ENCODE data around the gene HBG1.

HBG1 gene

GRCh38 chr11:5282628-5283027 lies 33.0 kb upstream of the HBG1 start:
- Histone ChIP-seq H3K4ac (ENCODE audit: low read depth, low read length) (no peak overlapping the region), H2BK120ac (ENCODE audit: low read depth, low read length) (no peak overlapping the region)

GRCh38 chr11:5281596-5281995 lies 31.9 kb upstream of the HBG1 start:
- H3K18ac ChIP-seq (ENCODE audit: low read length): no peak overlapping the region
- no peak overlapping the region for H2BK5ac ChIP-seq (ENCODE audit: low read length)
- H2BK120ac ChIP-seq (ENCODE audit: low read depth, low read length): no peak overlapping the region
- H3K4ac ChIP-seq (ENCODE audit: low read depth, low read length): no peak overlapping the region
- no peak overlapping the region for H3K4me2 ChIP-seq (ENCODE audit: low read length)
- H3K56ac ChIP-seq (ENCODE audit: low read length): no peak overlapping the region
- no peak overlapping the region for H3K4me3 ChIP-seq (ENCODE audit: low read length)
- no peak overlapping the region for H3K9ac ChIP-seq (ENCODE audit: low read length)
- peaks cover 3% of the 10 kb centered on the region for H3K4me1 ChIP-seq (ENCODE audit: control insufficient read depth, low read depth, low read length)
- H3K79me1 ChIP-seq (ENCODE audit: low read length): no peaks in the 10 kb centered on the region
- no peaks in the 10 kb centered on the region for H3K27me3 ChIP-seq (ENCODE audit: insufficient read depth, low read length, poor library complexity)
- no peak overlapping the region for H2AK5ac ChIP-seq (ENCODE audit: low read length)
- DNase-seq: no peak
- H3K36me3 ChIP-seq (ENCODE audit: control insufficient read depth, insufficient read depth, low read length): no peaks in the 10 kb centered on the region
- no peak overlapping the region for H3K23ac ChIP-seq (ENCODE audit: low read length)
- H3K27ac ChIP-seq (ENCODE audit: low read depth, low read length): no peak overlapping the region
- H3K79me2 ChIP-seq (ENCODE audit: control insufficient read depth, insufficient read depth, low read length): no peaks in the 10 kb centered on the region
- H2BK15ac ChIP-seq (replicated peaks; ENCODE audit: low read depth): peak overlapping the region; percentile 39
- no peak overlapping the region for H4K8ac ChIP-seq (ENCODE audit: low read depth, low read length)
- no peak overlapping the region for H4K5ac ChIP-seq (ENCODE audit: low read length)

More at GRCh38 chr11:5282628-5283027, 33.0 kb upstream of the HBG1 start:
- Histone ChIP-seq H3K27me3 (ENCODE audit: insufficient read depth, low read length, poor library complexity) (no peaks in the 10 kb centered on the region), H4K5ac (ENCODE audit: low read length) (no peak overlapping the region), H3K36me3 (ENCODE audit: control insufficient read depth, insufficient read depth, low read length) (no peaks in the 10 kb centered on the region), H2BK15ac (replicated peaks; ENCODE audit: low read depth) (no peak overlapping the region), H3K79me1 (ENCODE audit: low read length) (no peaks in the 10 kb centered on the region), H2BK5ac (ENCODE audit: low read length) (no peak overlapping the region), H4K8ac (ENCODE audit: low read depth, low read length) (no peak overlapping the region), H3K79me2 (ENCODE audit: control insufficient read depth, insufficient read depth, low read length) (no peaks in the 10 kb centered on the region), H3K9ac (ENCODE audit: low read length) (no peak overlapping the region), H3K27ac (ENCODE audit: low read depth, low read length) (no peak overlapping the region), H3K4me2 (ENCODE audit: low read length) (no peak overlapping the region), H3K56ac (ENCODE audit: low read length) (no peak overlapping the region), H2AK5ac (ENCODE audit: low read length) (no peak overlapping the region), H3K4me1 (ENCODE audit: control insufficient read depth, low read depth, low read length) (peaks cover 3% of the 10 kb centered on the region), H3K18ac (ENCODE audit: low read length) (no peak overlapping the region), H3K23ac (ENCODE audit: low read length) (no peak overlapping the region), H3K4me3 (ENCODE audit: low read length) (no peak overlapping the region)
- no CpG with 5 or more reads among the region's 2 CpGs for whole genome bisulfite sequencing (ENCODE audit: extremely low coverage, insufficient coverage, low lambda C conversion rate)
- no peak for DNase-seq

GRCh38 chr11:5280582-5281102 lies 31.0 kb upstream of the HBG1 start:
- DNase-seq: peak; percentile 97

GRCh38 chr11:5279471-5280090 lies 29.9 kb upstream of the HBG1 start:
- H3K56ac ChIP-seq (ENCODE audit: low read length): no peak overlapping the region
- no peak overlapping the region for H2AK5ac ChIP-seq (ENCODE audit: low read length)
- no peak overlapping the region for H3K4me3 ChIP-seq (ENCODE audit: low read length)
- no peak overlapping the region for H3K18ac ChIP-seq (ENCODE audit: low read length)
- H3K36me3 ChIP-seq (ENCODE audit: control insufficient read depth, insufficient read depth, low read length): no peaks in the 10 kb centered on the region
- no peak overlapping the region for H3K4me2 ChIP-seq (ENCODE audit: low read length)
- no peak overlapping the region for H3K23ac ChIP-seq (ENCODE audit: low read length)
- H3K4ac ChIP-seq (ENCODE audit: low read depth, low read length): no peak overlapping the region
- no peak overlapping the region for H2BK5ac ChIP-seq (ENCODE audit: low read length)
- H4K8ac ChIP-seq (ENCODE audit: low read depth, low read length): no peak overlapping the region
- H3K27me3 ChIP-seq (ENCODE audit: insufficient read depth, low read length, poor library complexity): no peaks in the 10 kb centered on the region
- H3K9ac ChIP-seq (ENCODE audit: low read length): no peak overlapping the region
- H3K79me2 ChIP-seq (ENCODE audit: control insufficient read depth, insufficient read depth, low read length): no peaks in the 10 kb centered on the region
- peak overlapping the region; percentile 49 for H2BK120ac ChIP-seq (ENCODE audit: low read depth, low read length)
- H4K5ac ChIP-seq (ENCODE audit: low read length): no peak overlapping the region
- peaks cover 3% of the 10 kb centered on the region for H3K4me1 ChIP-seq (ENCODE audit: control insufficient read depth, low read depth, low read length)
- no CpG with 5 or more reads among the region's 4 CpGs for WGBS (ENCODE audit: extremely low coverage, insufficient coverage, low lambda C conversion rate)
- no peak for DNase-seq
- H3K27ac ChIP-seq (ENCODE audit: low read depth, low read length): no peak overlapping the region
- H3K79me1 ChIP-seq (ENCODE audit: low read length): no peaks in the 10 kb centered on the region
- H2BK15ac ChIP-seq (replicated peaks; ENCODE audit: low read depth): no peak overlapping the region

More at GRCh38 chr11:5280582-5281102, 31.0 kb upstream of the HBG1 start:
- no peak overlapping the region for H3K23ac ChIP-seq (ENCODE audit: low read length)
- no peak overlapping the region for H3K4me3 ChIP-seq (ENCODE audit: low read length)
- no peak overlapping the region for H2AK5ac ChIP-seq (ENCODE audit: low read length)
- no peak overlapping the region for H3K18ac ChIP-seq (ENCODE audit: low read length)
- H3K27ac ChIP-seq (ENCODE audit: low read depth, low read length): no peak overlapping the region
- no peak overlapping the region for H3K4me2 ChIP-seq (ENCODE audit: low read length)
- H4K8ac ChIP-seq (ENCODE audit: low read depth, low read length): no peak overlapping the region
- H3K36me3 ChIP-seq (ENCODE audit: control insufficient read depth, insufficient read depth, low read length): no peaks in the 10 kb centered on the region
- no peak overlapping the region for H2BK15ac ChIP-seq (replicated peaks; ENCODE audit: low read depth)
- no peak overlapping the region for H2BK5ac ChIP-seq (ENCODE audit: low read length)
- no peak overlapping the region for H2BK120ac ChIP-seq (ENCODE audit: low read depth, low read length)
- no CpG with 5 or more reads among the region's 3 CpGs for WGBS (ENCODE audit: extremely low coverage, insufficient coverage, low lambda C conversion rate)
- no peaks in the 10 kb centered on the region for H3K27me3 ChIP-seq (ENCODE audit: insufficient read depth, low read length, poor library complexity)
- no peak overlapping the region for H4K5ac ChIP-seq (ENCODE audit: low read length)
- no peaks in the 10 kb centered on the region for H3K79me1 ChIP-seq (ENCODE audit: low read length)
- no peaks in the 10 kb centered on the region for H3K79me2 ChIP-seq (ENCODE audit: control insufficient read depth, insufficient read depth, low read length)
- H3K4me1 ChIP-seq (ENCODE audit: control insufficient read depth, low read depth, low read length): peaks cover 3% of the 10 kb centered on the region
- H3K9ac ChIP-seq (ENCODE audit: low read length): no peak overlapping the region
- H3K56ac ChIP-seq (ENCODE audit: low read length): no peak overlapping the region
- H3K4ac ChIP-seq (ENCODE audit: low read depth, low read length): no peak overlapping the region

GRCh38 chr11:5277807-5278382 lies 28.2 kb upstream of the HBG1 start:
- Histone ChIP-seq H3K18ac (ENCODE audit: low read length) (no peak overlapping the region), H2BK120ac (ENCODE audit: low read depth, low read length) (no peak overlapping the region), H3K4me1 (ENCODE audit: control insufficient read depth, low read depth, low read length) (peaks cover 3% of the 10 kb centered on the region), H3K4ac (ENCODE audit: low read depth, low read length) (no peak overlapping the region), H3K56ac (ENCODE audit: low read length) (no peak overlapping the region), H3K4me3 (ENCODE audit: low read length) (no peak overlapping the region), H3K23ac (ENCODE audit: low read length) (no peak overlapping the region), H3K9ac (ENCODE audit: low read length) (no peak overlapping the region), H3K4me2 (ENCODE audit: low read length) (no peak overlapping the region), H3K27ac (ENCODE audit: low read depth, low read length) (no peak overlapping the region), H4K5ac (ENCODE audit: low read length) (no peak overlapping the region), H3K79me2 (ENCODE audit: control insufficient read depth, insufficient read depth, low read length) (no peaks in the 10 kb centered on the region), H4K8ac (ENCODE audit: low read depth, low read length) (no peak overlapping the region), H3K27me3 (ENCODE audit: insufficient read depth, low read length, poor library complexity) (no peaks in the 10 kb centered on the region), H2BK15ac (replicated peaks; ENCODE audit: low read depth) (no peak overlapping the region), H2AK5ac (ENCODE audit: low read length) (no peak overlapping the region), H3K79me1 (ENCODE audit: low read length) (no peaks in the 10 kb centered on the region), H3K36me3 (ENCODE audit: control insufficient read depth, insufficient read depth, low read length) (no peaks in the 10 kb centered on the region), H2BK5ac (ENCODE audit: low read length) (no peak overlapping the region)
- no CpG with 5 or more reads among the region's 1 CpG for WGBS (ENCODE audit: extremely low coverage, insufficient coverage, low lambda C conversion rate)
- no peak for DNase-seq

- H3K4me1 ChIP-seq (ENCODE audit: control insufficient read depth, low read depth, low read length): peaks cover 3% of the 10 kb centered on the region
- H3K36me3 ChIP-seq (ENCODE audit: control insufficient read depth, insufficient read depth, low read length): no peaks in the 10 kb centered on the region
- no peak overlapping the region for H2BK5ac ChIP-seq (ENCODE audit: low read length)
- no peak overlapping the region for H2BK15ac ChIP-seq (replicated peaks; ENCODE audit: low read depth)
- H3K23ac ChIP-seq (ENCODE audit: low read length): no peak overlapping the region
- no peaks in the 10 kb centered on the region for H3K79me2 ChIP-seq (ENCODE audit: control insufficient read depth, insufficient read depth, low read length)
- H3K56ac ChIP-seq (ENCODE audit: low read length): no peak overlapping the region
- no peak overlapping the region for H3K4ac ChIP-seq (ENCODE audit: low read depth, low read length)
- no peak overlapping the region for H2AK5ac ChIP-seq (ENCODE audit: low read length)
- no peak overlapping the region for H4K8ac ChIP-seq (ENCODE audit: low read depth, low read length)
- no peaks in the 10 kb centered on the region for H3K79me1 ChIP-seq (ENCODE audit: low read length)
- H4K5ac ChIP-seq (ENCODE audit: low read length): no peak overlapping the region
- WGBS (ENCODE audit: extremely low coverage, insufficient coverage, low lambda C conversion rate): no CpG with 5 or more reads among the region's 2 CpGs
- no peak overlapping the region for H3K4me3 ChIP-seq (ENCODE audit: low read length)
- no peak for DNase-seq
- no peak overlapping the region for H3K4me2 ChIP-seq (ENCODE audit: low read length)
- no peak overlapping the region for H2BK120ac ChIP-seq (ENCODE audit: low read depth, low read length)
- no peaks in the 10 kb centered on the region for H3K27me3 ChIP-seq (ENCODE audit: insufficient read depth, low read length, poor library complexity)
- no peak overlapping the region for H3K27ac ChIP-seq (ENCODE audit: low read depth, low read length)
- no peak overlapping the region for H3K18ac ChIP-seq (ENCODE audit: low read length)
- no peak overlapping the region for H3K9ac ChIP-seq (ENCODE audit: low read length)
These were observed 27.0 kb upstream of the HBG1 start for GRCh38 chr11:5276697-5277096.

Measured in mesendoderm (in vitro differentiated cells).